Measurements from ENCODE around the gene EPHA6.

The EPHA6 gene

GRCh38 chr3:96813820-96814650 lies at the start of gene EPHA6:
Gene EPHA6, plus strand, starts transcription at chr3:96814594.
- no peak for DNase-seq (ENCODE audit: low read depth in 2 of 2)

GRCh38 chr3:96776818-96777217 lies 37.6 kb upstream of the EPHA6 start:
- no peak for DNase-seq (ENCODE audit: low read depth in 2 of 2)

- no peak for DNase-seq (ENCODE audit: low read depth in 2 of 2)
Measured at GRCh38 chr3:96779810-96780209, 34.6 kb upstream of the EPHA6 start.

- no peak for DNase-seq (ENCODE audit: low read depth in 2 of 2)
Measured at GRCh38 chr3:96796101-96796500, 18.3 kb upstream of the EPHA6 start.

GRCh38 chr3:96803870-96804269 lies 10.5 kb upstream of the EPHA6 start:
- no peak for DNase-seq (ENCODE audit: low read depth in 2 of 2)

GRCh38 chr3:96806341-96806740 lies 8.1 kb upstream of the EPHA6 start:
- DNase-seq (ENCODE audit: low read depth in 2 of 2) = no peak

GRCh38 chr3:96813134-96813819 lies 1.1 kb upstream of the EPHA6 start:
- DNase-seq (ENCODE audit: low read depth in 2 of 2) = peak in 1 of 2 donors; percentile 17

GRCh38 chr3:96814651-96815567 lies 515 bp downstream of the EPHA6 start:
- DNase-seq (ENCODE audit: low read depth in 2 of 2) = no peak

GRCh38 chr3:96831175-96831574 lies 16.8 kb downstream of the EPHA6 start:
- no peak for DNase-seq (ENCODE audit: low read depth in 2 of 2)

GRCh38 chr3:96833301-96833700 lies 18.9 kb downstream of the EPHA6 start:
- no peak for DNase-seq (ENCODE audit: low read depth in 2 of 2)

GRCh38 chr3:96836153-96836915 lies 21.9 kb downstream of the EPHA6 start:
- DNase-seq (ENCODE audit: low read depth in 2 of 2) = no peak

GRCh38 chr3:96843505-96844203 lies 29.3 kb downstream of the EPHA6 start:
- no peak for DNase-seq (ENCODE audit: low read depth in 2 of 2)

- no peak for DNase-seq (ENCODE audit: low read depth in 2 of 2)
Measured at GRCh38 chr3:96844204-96844514, 29.8 kb downstream of the EPHA6 start.

GRCh38 chr3:96852849-96853248 lies 38.5 kb downstream of the EPHA6 start:
- DNase-seq (ENCODE audit: low read depth in 2 of 2) = no peak

- no peak for DNase-seq (ENCODE audit: low read depth in 2 of 2)
Measured at GRCh38 chr3:96860882-96861281, 46.5 kb downstream of the EPHA6 start.

GRCh38 chr3:96863129-96863740 lies 48.8 kb downstream of the EPHA6 start:
- DNase-seq (ENCODE audit: low read depth in 2 of 2) = no peak

GRCh38 chr3:96865605-96866004 lies 51.2 kb downstream of the EPHA6 start:
- no peak for DNase-seq (ENCODE audit: low read depth in 2 of 2)

- DNase-seq (ENCODE audit: low read depth in 2 of 2) = no peak
Measured at GRCh38 chr3:96869316-96869715, 54.9 kb downstream of the EPHA6 start.

- no peak for DNase-seq (ENCODE audit: low read depth in 2 of 2)
Measured at GRCh38 chr3:96877510-96877909, 63.1 kb downstream of the EPHA6 start.

- DNase-seq (ENCODE audit: low read depth in 2 of 2) = no peak
Measured at GRCh38 chr3:96900031-96900430, 85.6 kb downstream of the EPHA6 start.

- DNase-seq (ENCODE audit: low read depth in 2 of 2) = no peak
Measured at GRCh38 chr3:96900566-96900965, 86.2 kb downstream of the EPHA6 start.

All from stimulated activated CD4-positive, alpha-beta T cell treated with anti-CD3 and anti-CD28 coated beads, Interleukin-1b, Interleukin-23, amount 100 ng/mL, for 1 hour (primary cell).